Measurements from ENCODE around the gene VDR. TPM values are rescaled to one million over a fixed set of nuclear protein-coding genes. Genes with fewer than 3 reads are reported as not detected.
A peak's percentile ranks its signal among the peaks of the same experiment; 100 is the strongest.

VDR gene
- total and polyA plus RNA-seq, 4 donors = 2.2 to 9.3 (median 7.4) TPM

DNA sequence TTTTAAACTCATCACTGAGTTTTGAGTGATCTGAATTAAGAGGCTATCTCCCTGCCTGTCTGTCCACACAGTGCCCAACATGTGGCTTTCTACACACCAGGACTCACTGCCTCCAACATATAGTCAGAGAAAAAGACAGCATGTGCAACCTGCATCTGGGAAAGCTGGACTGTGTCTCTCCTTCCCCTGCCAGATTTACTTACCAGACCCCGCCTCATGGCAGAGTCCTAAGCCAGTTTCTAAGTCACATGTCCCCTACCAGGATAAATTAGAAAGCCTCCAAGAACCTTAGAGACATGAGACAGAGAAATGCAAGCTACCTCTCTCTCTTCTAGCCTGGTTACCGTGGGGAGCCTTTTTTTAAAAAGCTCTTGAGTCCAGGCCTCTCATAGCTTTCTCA lies 82.4 kb downstream of the VDR start:
- Histone ChIP-seq H3K4me3 (ENCODE audit: low read length in 2 of 2) (no peak overlapping the region), H3K27ac (ENCODE audit: low read depth in 1 of 2, low read length in 2 of 2) (peak overlapping the region; percentile 89 to 95), H3K9me3 (ENCODE audit: control insufficient read depth, low read length) (no peaks in the 10 kb centered on the region), H3K36me3 (ENCODE audit: control insufficient read depth in 1 of 2, insufficient read depth in 2 of 2, low read length in 1 of 2) (no peaks in the 10 kb centered on the region), H3K27me3 (ENCODE audit: control insufficient read depth in 1 of 2, insufficient read depth in 2 of 2, low read length in 1 of 2) (no peaks in the 10 kb centered on the region), H3K4me1 (ENCODE audit: control insufficient read depth in 1 of 2, insufficient read depth in 2 of 2, low read length in 2 of 2) (peaks cover 6 to 13% of the 10 kb centered on the region in 2 donors)
- intact Hi-C loops (cut with DNase I) = no loop called here
- DNase-seq = peak in 1 of 2 donors; percentile 5
- ATAC-seq (ENCODE audit: low FRiP score) = no peak
- WGBS, 2 donors = 15 to 38% methylated on average over 2 of the region's 2 CpGs

DNA sequence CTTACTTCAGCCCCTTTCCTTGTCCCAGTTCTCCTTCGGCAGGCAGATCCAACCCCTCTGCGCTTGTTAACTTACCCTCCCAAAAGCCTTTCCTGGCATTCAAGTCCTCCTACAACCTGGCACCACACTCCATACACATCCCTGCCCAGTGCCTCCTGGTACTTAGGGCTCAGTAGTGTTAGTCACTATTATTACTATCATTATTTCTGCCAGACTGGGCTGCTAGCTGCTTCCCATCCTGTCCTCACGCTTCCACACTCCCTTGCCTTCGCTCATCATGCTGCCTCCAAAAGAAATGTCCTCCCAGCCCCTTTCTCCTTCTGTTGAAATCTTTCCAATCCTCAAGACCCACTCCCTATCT lies 83.5 kb downstream of the VDR start:
- no peaks in the 10 kb centered on the region for H3K36me3 ChIP-seq (ENCODE audit: control insufficient read depth in 1 of 2, insufficient read depth in 2 of 2, low read length in 1 of 2)
- H3K4me1 ChIP-seq (ENCODE audit: control insufficient read depth in 1 of 2, insufficient read depth in 2 of 2, low read length in 2 of 2) = peaks cover 6 to 13% of the 10 kb centered on the region in 2 donors
- 17 to 25% methylated on average over 4 of the region's 4 CpGs for WGBS, 2 donors
- no peak overlapping the region for H3K4me3 ChIP-seq (ENCODE audit: low read length in 2 of 2)
- DNase-seq (peak in 1 of 2 donors; percentile 66), ATAC-seq (ENCODE audit: low FRiP score) (peak; percentile 12)
- no peaks in the 10 kb centered on the region for H3K27me3 ChIP-seq (ENCODE audit: control insufficient read depth in 1 of 2, insufficient read depth in 2 of 2, low read length in 1 of 2)
- peak overlapping the region; percentile 89 to 95 for H3K27ac ChIP-seq (ENCODE audit: low read depth in 1 of 2, low read length in 2 of 2)
- no peaks in the 10 kb centered on the region for H3K9me3 ChIP-seq (ENCODE audit: control insufficient read depth, low read length)
- intact Hi-C loops (cut with DNase I) = no loop called here

DNA sequence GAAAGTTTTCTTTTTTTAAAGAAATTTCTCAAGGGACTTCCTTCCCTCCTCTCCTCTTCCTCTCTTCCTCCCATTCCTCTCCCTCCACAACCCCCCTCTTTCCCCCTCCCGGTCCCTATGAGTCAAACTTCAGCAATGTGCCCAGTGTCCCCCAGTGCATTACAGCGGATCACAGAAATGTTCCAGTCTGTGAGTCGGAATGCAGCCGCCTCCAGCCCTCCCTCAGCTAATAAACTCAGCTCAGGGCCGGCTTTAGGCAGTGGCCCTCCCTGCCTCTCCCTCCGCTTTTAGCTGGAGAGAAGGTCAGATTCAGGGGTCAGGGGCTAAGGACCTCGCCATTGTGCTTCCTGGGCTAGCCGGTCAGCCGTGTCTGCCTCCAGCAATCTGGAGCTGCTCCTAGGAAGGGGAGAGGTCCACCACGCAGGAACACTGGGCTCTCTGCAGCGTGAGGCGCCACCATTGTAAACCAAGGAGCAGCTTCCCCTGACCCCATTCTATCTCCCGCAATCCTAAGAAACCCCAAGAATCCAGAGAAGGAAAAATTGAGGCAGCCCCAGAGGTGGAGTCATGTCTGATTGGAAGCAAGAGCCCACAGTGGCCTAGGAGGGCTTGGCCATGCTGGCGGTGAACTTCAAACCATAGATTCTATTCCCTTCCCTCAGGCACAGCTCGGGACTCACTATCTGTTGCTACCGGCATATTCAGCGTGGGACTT lies 84.0 kb downstream of the VDR start:
- DNase-seq (peak; percentile 92 to 93), ATAC-seq (ENCODE audit: low FRiP score) (peak; percentile 87)
- intact Hi-C loops (cut with DNase I) = no loop called here
- Histone ChIP-seq H3K36me3 (ENCODE audit: control insufficient read depth in 1 of 2, insufficient read depth in 2 of 2, low read length in 1 of 2) (no peaks in the 10 kb centered on the region), H3K9me3 (ENCODE audit: control insufficient read depth, low read length) (no peaks in the 10 kb centered on the region), H3K4me1 (ENCODE audit: control insufficient read depth in 1 of 2, insufficient read depth in 2 of 2, low read length in 2 of 2) (peaks cover 6 to 13% of the 10 kb centered on the region in 2 donors), H3K27ac (ENCODE audit: low read depth in 1 of 2, low read length in 2 of 2) (peak overlapping the region; percentile 96 to 97), H3K27me3 (ENCODE audit: control insufficient read depth in 1 of 2, insufficient read depth in 2 of 2, low read length in 1 of 2) (no peaks in the 10 kb centered on the region), H3K4me3 (ENCODE audit: low read length in 2 of 2) (peak overlapping the region; percentile 86 to 96)
- 5 to 6% methylated on average over 17 of the region's 17 CpGs for WGBS, 2 donors

GRCh38 chr12:47819896-47820630 lies 84.7 kb downstream of the VDR start, which contains the start of gene HDAC7:
Gene HDAC7 (minus strand): TSS chr12:47819903. CDS start chr12:47819785, 118 bp downstream.
- intact Hi-C loops (cut with DNase I) = loop anchor here in 1 of 2 donors (10.0 kb wide), 1 partner anchor 1435 kb away; no protein-coding TSS in a partner anchor
- peaks cover 6 to 13% of the 10 kb centered on the region in 2 donors for H3K4me1 ChIP-seq (ENCODE audit: control insufficient read depth in 1 of 2, insufficient read depth in 2 of 2, low read length in 2 of 2)
- peak; percentile 66 for ATAC-seq (ENCODE audit: low FRiP score)

GRCh38 chr12:47819138-47819895 lies 85.5 kb downstream of the VDR start:
- Histone ChIP-seq H3K27ac (ENCODE audit: low read depth in 1 of 2, low read length in 2 of 2) (peak overlapping the region; percentile 82 to 97), H3K4me1 (ENCODE audit: control insufficient read depth in 1 of 2, insufficient read depth in 2 of 2, low read length in 2 of 2) (peaks cover 6 to 13% of the 10 kb centered on the region in 2 donors), H3K9me3 (ENCODE audit: control insufficient read depth, low read length) (no peaks in the 10 kb centered on the region), H3K27me3 (ENCODE audit: control insufficient read depth in 1 of 2, insufficient read depth in 2 of 2, low read length in 1 of 2) (no peaks in the 10 kb centered on the region), H3K4me3 (ENCODE audit: low read length in 2 of 2) (peak overlapping the region; percentile 86 to 96), H3K36me3 (ENCODE audit: control insufficient read depth in 1 of 2, insufficient read depth in 2 of 2, low read length in 1 of 2) (no peaks in the 10 kb centered on the region)
- WGBS, 2 donors = 0 to 1% methylated on average over 46 to 77 of the region's 77 CpGs
- intact Hi-C loops (cut with DNase I) = loop anchor here in 1 of 2 donors (10.0 kb wide), 1 partner anchor 1435 kb away; no protein-coding TSS in a partner anchor
- DNase-seq = peak; percentile 88 to 90
- peak; percentile 36 for ATAC-seq (ENCODE audit: low FRiP score)

More at GRCh38 chr12:47819896-47820630, 84.7 kb downstream of the VDR start, which contains the start of gene HDAC7:
- peak within 1 kb of the TSS; percentile 86 to 96 for H3K4me3 ChIP-seq (ENCODE audit: low read length in 2 of 2)
- H3K36me3 ChIP-seq (ENCODE audit: control insufficient read depth in 1 of 2, insufficient read depth in 2 of 2, low read length in 1 of 2) = no peaks in the 10 kb centered on the region
- 0% methylated on average over 24 to 58 of the region's 58 CpGs for WGBS, 2 donors
- H3K27me3 ChIP-seq (ENCODE audit: control insufficient read depth in 1 of 2, insufficient read depth in 2 of 2, low read length in 1 of 2) = no peaks in the 10 kb centered on the region
- peak within 1 kb of the TSS; percentile 96 to 97 for H3K27ac ChIP-seq (ENCODE audit: low read depth in 1 of 2, low read length in 2 of 2)
- H3K9me3 ChIP-seq (ENCODE audit: control insufficient read depth, low read length) = no peaks in the 10 kb centered on the region
- peak; percentile 93 to 94 for DNase-seq

- Histone ChIP-seq H3K27ac (ENCODE audit: low read depth in 1 of 2, low read length in 2 of 2) (peak overlapping the region; percentile 82 to 97), H3K4me3 (ENCODE audit: low read length in 2 of 2) (peak overlapping the region; percentile 86 to 96), H3K4me1 (ENCODE audit: control insufficient read depth in 1 of 2, insufficient read depth in 2 of 2, low read length in 2 of 2) (peaks cover 6 to 13% of the 10 kb centered on the region in 2 donors), H3K9me3 (ENCODE audit: control insufficient read depth, low read length) (no peaks in the 10 kb centered on the region), H3K36me3 (ENCODE audit: control insufficient read depth in 1 of 2, insufficient read depth in 2 of 2, low read length in 1 of 2) (no peaks in the 10 kb centered on the region), H3K27me3 (ENCODE audit: control insufficient read depth in 1 of 2, insufficient read depth in 2 of 2, low read length in 1 of 2) (no peaks in the 10 kb centered on the region)
- no peak for ATAC-seq (ENCODE audit: low FRiP score)
- intact Hi-C loops (cut with DNase I) = loop anchor here in 1 of 2 donors (10.0 kb wide), 1 partner anchor 1434 kb away; no protein-coding TSS in a partner anchor
- WGBS, 2 donors = 3 to 4% methylated on average over 23 of the region's 23 CpGs
- DNase-seq = peak; percentile 74 to 84
Observed at GRCh38 chr12:47818467-47819137, 86.2 kb downstream of the VDR start.

GRCh38 chr12:47818007-47818376 lies 86.8 kb downstream of the VDR start:
- WGBS, 2 donors = 30 to 51% methylated on average over 3 of the region's 3 CpGs
- H3K4me3 ChIP-seq (ENCODE audit: low read length in 2 of 2) = peak overlapping the region in 1 of 2 donors; percentile 86
- no peaks in the 10 kb centered on the region for H3K9me3 ChIP-seq (ENCODE audit: control insufficient read depth, low read length)
- DNase-seq = peak; percentile 17 to 61
- intact Hi-C loops (cut with DNase I) = loop anchor here in 1 of 2 donors (10.0 kb wide), 1 partner anchor 1433 kb away; no protein-coding TSS in a partner anchor
- H3K4me1 ChIP-seq (ENCODE audit: control insufficient read depth in 1 of 2, insufficient read depth in 2 of 2, low read length in 2 of 2) = peaks cover 6 to 13% of the 10 kb centered on the region in 2 donors
- H3K27ac ChIP-seq (ENCODE audit: low read depth in 1 of 2, low read length in 2 of 2) = peak overlapping the region in 1 of 2 donors; percentile 82
- no peaks in the 10 kb centered on the region for H3K36me3 ChIP-seq (ENCODE audit: control insufficient read depth in 1 of 2, insufficient read depth in 2 of 2, low read length in 1 of 2)
- ATAC-seq (ENCODE audit: low FRiP score) = no peak
- no peaks in the 10 kb centered on the region for H3K27me3 ChIP-seq (ENCODE audit: control insufficient read depth in 1 of 2, insufficient read depth in 2 of 2, low read length in 1 of 2)
